BE2C (cell line): ENCODE data around the gene CACNA2D3.

Source experiments
- DNase-seq: peaks from one replicate; pipeline ENCODE4 v3.0.0-alpha.2; 2020
- H3K27me3 ChIP-seq: fragments of 250-450 bp; sonication (Bioruptor Pico); 2 replicates; pipeline ENCODE4 v1.5.1; 2020; ENCODE audit warnings: mild to moderate bottlenecking
- H3K36me3 ChIP-seq: fragments of 250-450 bp; sonication (Bioruptor Pico); 2 replicates; pipeline ENCODE4 v1.5.1; 2020; ENCODE audit warnings: mild to moderate bottlenecking
- H3K4me1 ChIP-seq: fragments of 250-450 bp; sonication (Bioruptor Pico); 2 replicates; pipeline ENCODE4 v1.5.1; 2020
- H3K4me3 ChIP-seq: 2 replicates; pipeline ENCODE4 v1.5.1; 2011; ENCODE audit warnings: low read depth, low read length
- H3K9me3 ChIP-seq: fragments of 250-450 bp; sonication (Bioruptor Pico); 2 replicates; pipeline ENCODE4 v1.5.1; 2020
- TF ChIP-seq, protein P1 (sequence below): IDR thresholded peaks from 2 replicates; pipeline ENCODE4 v1.5.1; 2012; ENCODE audit warnings: mild to moderate bottlenecking, low read depth, low read length

The CACNA2D3 gene

DNA sequence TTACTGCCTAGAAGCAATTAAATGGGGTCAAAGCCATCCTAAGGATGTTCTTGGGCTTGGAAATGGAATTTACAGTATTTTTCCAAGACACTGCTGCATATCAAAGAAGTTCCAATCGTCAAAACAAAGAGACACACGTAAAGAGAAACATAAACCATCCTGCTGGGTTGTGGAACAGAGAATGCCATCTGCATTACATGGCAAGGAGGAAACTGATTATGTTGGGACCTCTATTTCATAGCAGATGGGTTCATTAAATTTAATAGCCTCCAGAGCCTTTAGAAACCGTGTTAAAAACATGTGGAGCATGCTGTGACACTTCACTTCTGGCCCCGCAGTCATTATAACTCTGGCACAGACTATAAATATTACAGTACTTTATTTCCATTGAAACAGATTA is 650.9 kb downstream of the CACNA2D3 start:
- Histone ChIP-seq H3K4me3 (no peak overlapping the region), H3K4me1 (peaks cover 4% of the 10 kb centered on the region; the same call in 1 of the 2 replicates), H3K27me3 (no peaks in the 10 kb centered on the region), H3K36me3 (no peaks in the 10 kb centered on the region), H3K9me3 (no peaks in the 10 kb centered on the region)
- no peak for DNase-seq
- TF ChIP-seq, protein P1, sequence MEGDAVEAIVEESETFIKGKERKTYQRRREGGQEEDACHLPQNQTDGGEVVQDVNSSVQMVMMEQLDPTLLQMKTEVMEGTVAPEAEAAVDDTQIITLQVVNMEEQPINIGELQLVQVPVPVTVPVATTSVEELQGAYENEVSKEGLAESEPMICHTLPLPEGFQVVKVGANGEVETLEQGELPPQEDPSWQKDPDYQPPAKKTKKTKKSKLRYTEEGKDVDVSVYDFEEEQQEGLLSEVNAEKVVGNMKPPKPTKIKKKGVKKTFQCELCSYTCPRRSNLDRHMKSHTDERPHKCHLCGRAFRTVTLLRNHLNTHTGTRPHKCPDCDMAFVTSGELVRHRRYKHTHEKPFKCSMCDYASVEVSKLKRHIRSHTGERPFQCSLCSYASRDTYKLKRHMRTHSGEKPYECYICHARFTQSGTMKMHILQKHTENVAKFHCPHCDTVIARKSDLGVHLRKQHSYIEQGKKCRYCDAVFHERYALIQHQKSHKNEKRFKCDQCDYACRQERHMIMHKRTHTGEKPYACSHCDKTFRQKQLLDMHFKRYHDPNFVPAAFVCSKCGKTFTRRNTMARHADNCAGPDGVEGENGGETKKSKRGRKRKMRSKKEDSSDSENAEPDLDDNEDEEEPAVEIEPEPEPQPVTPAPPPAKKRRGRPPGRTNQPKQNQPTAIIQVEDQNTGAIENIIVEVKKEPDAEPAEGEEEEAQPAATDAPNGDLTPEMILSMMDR: no peak

DNA sequence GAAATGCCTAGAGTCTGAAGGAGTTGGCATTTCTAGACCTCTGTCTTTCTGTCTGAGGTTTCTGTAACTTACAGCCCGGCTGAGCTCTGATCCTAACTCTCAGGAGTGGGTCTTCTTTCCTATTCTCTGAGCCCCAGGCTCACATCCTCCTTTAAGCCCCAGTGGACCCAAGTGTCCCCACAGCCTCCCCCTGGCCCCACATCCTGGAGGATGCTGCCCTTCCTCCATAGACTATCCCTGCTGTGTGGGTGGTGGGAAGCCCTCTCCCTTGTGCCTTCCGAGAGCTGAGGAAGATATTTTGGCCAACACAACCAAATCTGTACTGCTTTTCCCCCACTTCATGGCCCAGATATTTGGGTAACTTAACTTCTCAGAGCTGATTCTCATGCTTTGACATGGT is 654.2 kb downstream of the CACNA2D3 start:
- H3K4me3 ChIP-seq: no peak overlapping the region
- no peaks in the 10 kb centered on the region for H3K36me3 ChIP-seq
- DNase-seq: no peak
- H3K4me1 ChIP-seq: peaks cover 3% of the 10 kb centered on the region; the same call in 1 of the 2 replicates
- H3K9me3 ChIP-seq: no peaks in the 10 kb centered on the region
- TF ChIP-seq, protein P1: no peak
- H3K27me3 ChIP-seq: no peaks in the 10 kb centered on the region

DNA sequence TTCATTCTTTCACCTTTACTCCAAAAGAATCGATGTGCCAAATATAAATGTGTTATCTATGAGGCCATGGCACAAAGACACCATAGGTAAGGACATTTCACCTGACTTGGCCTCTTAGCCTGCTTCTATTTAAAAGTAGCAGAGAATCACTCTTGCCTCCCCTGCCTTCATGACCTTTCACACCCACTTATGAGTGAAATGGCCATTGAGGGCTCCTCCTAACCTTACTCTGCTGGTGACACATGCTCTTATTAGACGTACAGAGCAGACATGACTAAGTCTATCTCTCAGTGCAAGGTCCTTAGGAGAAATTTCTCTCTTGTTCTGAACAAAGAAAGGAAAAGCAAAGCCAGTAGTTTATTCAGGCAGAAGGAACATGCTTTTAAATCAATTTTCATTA is 654.8 kb downstream of the CACNA2D3 start:
- no peak for DNase-seq
- no peaks in the 10 kb centered on the region for H3K9me3 ChIP-seq

DNA sequence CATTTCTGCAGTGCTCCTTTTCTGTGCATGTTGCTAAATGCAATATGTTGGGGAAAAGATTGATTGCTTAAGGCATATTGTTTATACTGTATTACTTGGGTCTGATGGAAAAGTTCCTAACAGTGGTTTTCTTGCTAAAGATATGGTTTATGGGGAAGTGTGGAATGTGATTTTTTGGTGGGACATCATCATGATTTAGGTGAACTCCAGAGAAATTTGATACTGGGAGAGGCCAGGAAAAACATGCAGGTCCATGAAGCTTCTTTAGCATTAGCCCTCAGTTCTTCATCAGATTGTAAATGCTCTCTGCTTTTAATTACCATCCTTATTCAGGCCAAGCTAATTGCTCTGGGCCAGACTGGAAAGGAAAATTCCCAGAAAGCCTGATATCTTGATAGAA is 658.0 kb downstream of the CACNA2D3 start:
- H3K4me1 ChIP-seq: no peaks in the 10 kb centered on the region
- no peaks in the 10 kb centered on the region for H3K9me3 ChIP-seq
- no peaks in the 10 kb centered on the region for H3K36me3 ChIP-seq
- TF ChIP-seq, protein P1: no peak
- no peak for DNase-seq
- no peaks in the 10 kb centered on the region for H3K27me3 ChIP-seq
- H3K4me3 ChIP-seq: no peak overlapping the region

More for the DNA sequence above, 654.8 kb downstream of the CACNA2D3 start:
- H3K27me3 ChIP-seq: no peaks in the 10 kb centered on the region
- no peak overlapping the region for H3K4me3 ChIP-seq
- H3K36me3 ChIP-seq: no peaks in the 10 kb centered on the region
- TF ChIP-seq, protein P1: no peak
- H3K4me1 ChIP-seq: no peaks in the 10 kb centered on the region

DNA sequence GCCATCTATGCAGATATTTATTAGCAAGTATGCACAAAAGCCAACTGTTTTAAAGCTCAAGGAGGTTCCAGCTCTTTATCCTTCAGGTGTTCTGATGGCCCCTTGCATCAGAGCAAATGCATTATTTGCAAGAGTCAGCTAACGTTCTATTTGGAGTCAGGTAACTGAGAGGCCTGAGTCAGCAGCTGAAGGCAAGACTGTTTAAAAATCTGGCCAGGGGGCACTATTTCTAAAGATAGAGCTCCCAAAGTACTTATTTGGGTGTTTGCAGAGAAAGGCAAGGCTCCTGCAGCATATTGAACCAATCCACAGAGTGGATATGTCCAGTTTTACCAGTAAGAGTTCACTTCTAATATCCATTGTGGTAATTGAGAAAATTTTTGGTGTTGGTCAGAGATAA is 659.4 kb downstream of the CACNA2D3 start:
- Histone ChIP-seq H3K4me1 (no peaks in the 10 kb centered on the region), H3K36me3 (no peaks in the 10 kb centered on the region), H3K4me3 (no peak overlapping the region), H3K9me3 (no peaks in the 10 kb centered on the region), H3K27me3 (no peaks in the 10 kb centered on the region)
- no peak for DNase-seq
- TF ChIP-seq, protein P1: no peak

DNA sequence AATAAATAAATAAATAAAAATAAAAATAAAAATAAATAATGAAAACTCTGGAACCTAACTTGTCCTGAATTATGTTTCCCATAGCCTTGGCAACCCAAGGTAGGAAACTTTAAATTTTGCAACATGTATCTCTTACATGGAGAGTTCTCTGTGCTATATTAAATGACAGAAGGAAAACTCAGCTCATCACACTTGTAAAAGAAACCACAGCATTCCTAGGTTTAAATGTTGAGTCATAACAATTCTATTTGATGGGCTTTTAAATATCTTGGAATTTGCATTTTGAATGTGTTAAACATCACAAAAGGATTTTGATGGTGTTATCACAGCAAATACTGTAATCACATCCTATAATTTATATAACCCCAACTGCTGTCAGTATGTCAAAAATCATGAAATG is 661.3 kb downstream of the CACNA2D3 start:
- H3K4me1 ChIP-seq: no peaks in the 10 kb centered on the region
- TF ChIP-seq, protein P1: no peak
- H3K9me3 ChIP-seq: no peaks in the 10 kb centered on the region
- H3K27me3 ChIP-seq: no peaks in the 10 kb centered on the region
- H3K36me3 ChIP-seq: no peaks in the 10 kb centered on the region
- H3K4me3 ChIP-seq: no peak overlapping the region
- DNase-seq: no peak
